GM19035 (cell line): ENCODE data around the gene VCL.
"Not testable (repeated sequence)": the region's sequence is repeated elsewhere in the genome, so short reads cannot be mapped to it uniquely, and the experiment has no call there.

Experiments
- ATAC-seq: cut with Tn5 transposase; IDR thresholded peaks from one replicate; pipeline ENCODE4 v1.9.1; 2021; ENCODE audit not compliant: unreplicated experiment

VCL gene

DNA sequence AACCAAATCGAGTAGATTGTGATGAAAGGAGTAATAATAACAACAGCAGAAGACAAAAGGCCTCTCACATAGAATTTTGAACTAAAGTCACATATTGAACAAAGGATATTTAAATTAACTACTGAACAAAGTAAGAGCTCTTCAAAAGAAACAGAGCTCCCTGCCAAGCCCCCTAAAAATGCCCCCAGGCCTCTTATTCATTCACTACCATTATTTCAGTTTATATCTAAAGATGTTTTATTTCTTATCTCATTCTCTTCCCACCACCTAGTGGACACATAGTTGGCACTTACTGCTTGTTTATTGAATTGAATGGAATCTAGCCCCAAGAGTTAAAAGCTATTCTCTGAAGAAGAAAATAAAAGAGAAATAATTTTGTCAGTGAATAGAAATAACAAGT is 37.4 kb downstream of the VCL start:
- no peak for ATAC-seq

DNA sequence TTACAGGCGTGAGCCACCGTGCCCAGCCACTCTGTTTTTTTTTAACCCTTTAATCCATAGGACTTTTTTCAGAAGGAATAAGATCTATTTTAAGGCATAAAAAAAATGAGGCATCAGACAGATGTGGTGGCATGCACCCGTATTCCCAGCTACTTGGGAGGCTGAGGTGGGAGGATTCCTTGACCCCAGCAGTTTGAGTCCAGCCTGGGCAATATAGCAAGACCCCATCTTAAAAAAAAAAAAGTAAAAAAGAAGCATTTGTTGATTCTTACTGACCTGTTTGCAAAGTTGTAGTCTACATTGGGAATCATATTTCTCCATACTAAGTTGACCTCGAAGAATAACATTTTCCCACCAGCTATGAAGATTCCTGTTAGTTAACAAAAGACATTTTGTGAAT is 38.6 kb downstream of the VCL start:
- ATAC-seq: no peak

DNA sequence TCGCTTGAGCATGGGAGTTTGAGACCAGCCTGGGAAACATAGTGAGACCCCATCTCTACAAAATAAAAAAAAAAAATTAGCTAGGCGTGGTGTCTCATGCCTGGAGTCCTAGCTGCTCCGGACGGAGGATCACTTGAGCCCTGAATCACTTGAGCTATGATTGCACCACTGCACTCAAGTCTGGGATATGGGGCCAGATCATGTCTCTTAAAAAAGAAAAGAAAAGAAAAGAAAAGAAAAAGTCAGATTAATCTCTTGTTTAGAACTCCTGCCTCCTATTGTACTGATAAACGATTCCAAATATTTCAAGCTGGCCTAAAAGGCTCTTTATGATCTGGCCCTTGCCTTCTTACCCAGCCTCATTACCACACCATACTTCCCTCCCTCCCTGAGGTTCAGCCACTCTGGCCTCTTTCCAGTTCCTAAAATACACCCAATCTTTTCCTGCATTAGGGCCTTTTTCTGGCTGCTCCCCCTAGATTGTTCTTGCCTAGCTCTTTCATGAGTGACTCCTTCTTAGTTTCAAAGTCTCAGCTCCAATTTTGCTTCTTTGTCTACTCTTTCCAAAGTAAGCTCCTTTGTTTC is 41.7 kb downstream of the VCL start:
- no peak for ATAC-seq

DNA sequence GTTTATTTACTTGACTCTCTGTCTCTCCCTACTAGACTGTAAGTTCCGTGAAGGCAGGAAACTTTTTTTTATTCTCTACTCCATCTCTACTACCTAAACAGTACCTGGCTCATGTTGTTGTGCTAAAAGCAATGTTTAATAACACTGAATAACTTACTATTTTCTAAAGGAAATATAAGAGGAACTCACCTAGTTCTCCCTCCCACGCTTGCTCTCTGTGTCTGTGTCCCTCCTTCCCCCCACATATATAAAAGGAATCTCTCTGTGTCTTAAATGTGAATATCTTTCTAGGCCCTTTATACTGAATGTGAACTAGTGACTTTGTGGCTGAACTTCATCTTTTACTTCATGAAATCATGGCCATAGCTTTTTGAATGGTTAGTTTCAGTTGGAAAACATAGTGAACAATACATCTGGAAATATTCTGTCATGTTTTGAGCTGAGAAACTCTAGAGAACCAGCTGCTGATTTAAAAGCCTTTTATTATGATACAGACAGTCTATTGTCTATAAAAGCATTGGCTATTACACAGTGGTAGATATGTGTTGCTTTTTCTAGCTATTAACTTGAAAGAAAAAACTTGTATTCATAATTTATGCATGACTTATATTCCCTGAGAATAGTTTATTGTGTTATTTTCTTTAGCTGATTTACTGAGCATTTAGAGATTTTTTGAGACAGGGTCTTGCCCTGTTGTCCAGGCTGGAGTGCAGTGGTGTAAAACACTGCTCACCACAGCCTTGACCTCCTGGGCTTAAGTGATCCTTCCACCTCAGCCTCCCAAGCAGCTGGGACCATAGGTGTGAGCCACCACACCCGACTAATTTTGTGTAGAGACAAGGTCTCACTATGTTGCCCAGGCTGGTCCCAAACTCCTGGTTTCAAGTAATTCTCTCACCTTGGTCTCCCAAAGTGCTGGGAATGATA is 42.5 kb downstream of the VCL start:
- no peak for ATAC-seq

DNA sequence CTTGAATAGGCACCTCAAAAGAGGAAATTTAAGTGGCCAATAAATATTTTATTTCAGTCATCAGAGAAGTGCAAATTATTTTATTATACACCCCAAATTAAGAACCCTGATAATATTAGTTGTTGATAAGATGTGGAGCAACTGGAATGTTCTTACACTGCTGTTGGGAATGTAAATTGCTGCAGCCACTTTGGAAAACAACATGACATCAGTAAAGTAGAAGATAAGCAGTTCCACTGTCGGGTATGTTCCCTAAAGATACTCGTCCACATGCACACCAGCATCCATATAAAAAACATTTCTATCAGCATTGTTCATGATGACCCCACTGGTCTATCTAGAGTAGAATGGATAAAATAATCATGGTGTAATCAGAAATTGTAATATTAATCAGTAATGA is 46.5 kb downstream of the VCL start:
- ATAC-seq: no peak

DNA sequence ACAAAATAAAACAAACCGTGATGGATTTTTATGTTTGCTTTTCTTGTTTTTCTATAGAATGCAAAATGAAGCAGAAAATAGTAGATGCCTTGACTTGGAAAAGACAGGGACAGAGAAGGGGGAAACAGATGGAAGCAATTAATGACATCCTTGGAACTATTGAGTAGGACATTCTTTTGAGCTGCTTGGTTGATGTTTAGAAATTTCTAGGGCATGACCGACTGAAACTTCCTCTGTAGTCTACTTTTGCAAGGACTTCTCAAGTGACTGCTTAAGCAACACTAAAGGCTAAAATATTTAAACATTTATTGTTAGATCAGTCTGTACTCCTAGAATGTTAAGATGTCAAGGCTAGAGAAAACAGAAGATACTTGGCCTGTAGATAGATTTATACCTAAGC is 49.4 kb downstream of the VCL start:
- ATAC-seq: no peak

DNA sequence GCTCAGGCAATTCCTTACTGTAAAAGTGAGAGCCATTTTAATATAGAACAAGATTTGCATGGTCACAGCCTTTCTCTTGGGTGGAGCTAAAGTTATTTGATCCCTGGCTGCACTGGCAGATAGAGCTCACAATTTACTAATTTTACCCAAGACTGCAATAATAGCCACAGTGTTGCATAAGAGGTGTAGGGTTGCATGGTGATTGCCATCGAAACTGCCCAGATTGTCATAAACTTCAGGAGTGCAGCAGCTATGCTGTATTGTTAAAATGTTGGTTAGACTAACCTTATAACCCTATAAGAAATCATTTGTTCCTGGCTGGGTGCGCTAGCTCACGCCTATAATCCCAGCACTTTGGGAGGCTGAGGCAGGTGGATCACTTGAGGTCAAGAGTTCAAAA is 50.0 kb downstream of the VCL start:
- no peak for ATAC-seq

DNA sequence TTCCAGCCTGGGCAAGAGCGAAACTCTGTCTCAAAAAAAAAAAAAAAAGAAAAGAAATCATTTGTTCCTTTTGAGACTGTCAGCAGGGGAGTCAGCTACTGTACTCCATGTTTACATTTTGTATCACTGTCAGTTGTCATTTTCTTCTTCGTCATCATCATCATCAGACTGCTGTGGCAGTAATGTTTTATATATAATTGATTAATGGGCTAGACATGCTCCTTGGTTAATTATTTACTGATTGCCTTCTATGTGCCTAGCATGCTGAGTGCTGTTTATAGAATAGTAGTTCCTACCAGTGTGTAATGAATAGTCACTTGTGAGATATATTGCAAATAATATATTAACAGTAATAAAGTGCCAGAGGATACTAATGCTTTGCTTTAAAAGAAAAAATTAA is 50.5 kb downstream of the VCL start:
- no peak for ATAC-seq

DNA sequence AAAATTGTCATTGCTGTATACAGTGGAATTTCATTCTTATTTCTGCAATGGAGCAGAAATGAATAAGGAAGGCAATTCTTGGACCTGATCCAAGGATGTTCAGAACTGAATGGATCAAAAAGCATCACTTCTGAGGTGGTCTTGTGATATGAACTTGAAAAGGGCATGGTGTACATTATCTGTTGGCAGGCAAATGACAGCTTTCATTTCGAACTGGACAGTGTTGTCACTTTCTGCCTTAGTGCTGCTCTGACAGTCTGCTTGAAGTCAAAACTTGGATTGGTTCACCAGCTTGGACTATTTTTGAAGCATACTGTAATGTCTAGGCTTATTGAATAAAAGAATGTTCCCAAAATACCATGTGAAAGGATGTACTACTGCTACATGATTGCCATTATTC is 52.0 kb downstream of the VCL start:
- ATAC-seq: no peak

DNA sequence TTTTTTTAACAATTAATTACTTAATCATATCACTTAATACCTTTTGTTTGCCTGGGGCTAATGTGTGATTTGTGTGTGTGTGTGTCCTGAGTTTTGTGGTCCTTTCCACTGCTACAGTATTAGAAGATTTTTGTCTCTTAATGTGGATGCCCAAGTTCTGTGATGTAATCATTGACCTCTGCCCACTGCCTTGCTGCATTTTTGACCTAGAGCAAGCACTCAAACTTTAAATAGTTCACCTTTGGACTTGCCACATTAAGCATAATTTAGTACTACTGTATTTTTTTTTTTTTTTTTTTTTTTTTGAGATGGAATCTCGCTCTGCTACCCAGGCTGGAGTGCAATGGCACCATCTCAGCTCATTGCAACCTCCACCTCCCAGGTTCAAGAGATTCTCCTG is 52.7 kb downstream of the VCL start:
- no peak for ATAC-seq

DNA sequence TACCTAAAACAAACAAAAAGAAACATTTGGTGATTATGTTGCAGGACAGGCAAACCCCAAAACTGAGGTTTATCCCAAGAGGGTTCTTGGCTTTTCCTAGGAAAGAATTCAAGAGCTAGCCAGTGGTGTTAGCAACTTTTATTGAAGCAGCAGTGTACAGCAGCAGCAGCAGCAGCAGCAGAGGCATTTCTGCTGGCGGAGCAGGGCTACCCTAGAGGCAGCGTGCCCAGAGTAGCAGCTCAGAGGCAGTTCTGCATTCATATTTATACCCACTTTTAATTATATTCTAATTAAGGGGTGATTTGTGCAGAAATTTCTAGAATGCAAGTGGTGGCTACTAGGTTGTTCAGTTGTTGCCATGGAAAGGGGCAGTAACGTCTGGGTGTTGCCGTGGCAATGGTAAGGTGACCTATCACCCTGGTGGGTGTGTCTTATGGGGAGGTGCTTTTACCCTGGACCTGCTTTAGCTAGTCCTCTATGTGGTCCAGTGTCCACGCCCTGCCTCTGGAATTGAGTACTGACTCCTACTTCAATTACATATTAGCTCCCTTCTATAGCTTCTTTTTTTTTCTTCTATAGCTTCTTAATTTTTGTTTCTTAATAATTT is 53.9 kb downstream of the VCL start:
- no peak for ATAC-seq

DNA sequence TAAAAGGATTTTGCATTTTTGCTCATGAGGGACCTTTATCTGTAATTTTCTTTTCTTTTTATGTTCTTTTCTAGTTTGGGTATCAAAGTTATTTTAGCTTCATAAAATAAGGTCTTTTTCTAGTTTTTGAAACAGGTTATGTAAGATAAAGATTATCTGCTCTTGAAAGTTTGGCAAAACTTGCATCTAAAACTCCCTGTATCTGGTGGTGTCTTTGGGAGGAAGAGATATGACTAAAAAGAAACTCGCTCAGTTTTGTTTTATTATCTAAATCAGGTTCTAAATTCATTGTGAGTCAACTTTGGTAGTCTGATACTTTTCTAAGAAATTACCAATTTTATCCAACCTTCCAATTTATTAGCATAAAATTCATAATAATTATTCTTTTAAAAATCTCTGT is 55.1 kb downstream of the VCL start:
- ATAC-seq: no peak

DNA sequence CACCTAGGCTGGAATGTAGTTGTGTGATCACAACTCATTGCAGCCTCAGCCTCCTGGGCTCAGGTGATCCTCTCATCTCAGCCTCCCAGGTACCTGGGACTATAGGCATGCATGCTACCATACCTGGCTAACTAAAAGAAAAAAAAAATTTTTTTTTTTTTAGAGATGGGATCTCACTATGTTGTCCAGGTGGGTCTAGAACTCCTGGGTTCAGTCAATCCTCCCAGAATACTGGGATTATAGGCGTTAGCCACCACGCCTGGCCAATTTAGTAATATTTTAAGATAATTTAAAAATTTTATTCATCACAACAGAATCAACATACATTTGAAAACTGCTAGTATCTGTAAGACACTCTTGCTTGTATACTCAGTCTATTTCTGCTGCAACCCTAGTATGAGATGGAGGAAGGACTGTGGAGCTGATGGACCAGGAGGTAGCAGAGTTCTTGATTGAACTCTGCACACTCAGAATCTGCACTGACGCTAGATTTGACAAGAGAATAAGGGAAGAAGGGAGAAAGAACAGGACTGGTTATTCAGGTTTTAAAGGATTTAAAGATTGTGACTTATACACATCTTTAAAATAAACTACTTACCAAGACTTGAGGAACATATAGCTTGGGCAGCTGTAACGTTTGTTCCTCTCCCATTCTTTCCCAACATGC is 57.6 kb downstream of the VCL start:
- no peak for ATAC-seq

DNA sequence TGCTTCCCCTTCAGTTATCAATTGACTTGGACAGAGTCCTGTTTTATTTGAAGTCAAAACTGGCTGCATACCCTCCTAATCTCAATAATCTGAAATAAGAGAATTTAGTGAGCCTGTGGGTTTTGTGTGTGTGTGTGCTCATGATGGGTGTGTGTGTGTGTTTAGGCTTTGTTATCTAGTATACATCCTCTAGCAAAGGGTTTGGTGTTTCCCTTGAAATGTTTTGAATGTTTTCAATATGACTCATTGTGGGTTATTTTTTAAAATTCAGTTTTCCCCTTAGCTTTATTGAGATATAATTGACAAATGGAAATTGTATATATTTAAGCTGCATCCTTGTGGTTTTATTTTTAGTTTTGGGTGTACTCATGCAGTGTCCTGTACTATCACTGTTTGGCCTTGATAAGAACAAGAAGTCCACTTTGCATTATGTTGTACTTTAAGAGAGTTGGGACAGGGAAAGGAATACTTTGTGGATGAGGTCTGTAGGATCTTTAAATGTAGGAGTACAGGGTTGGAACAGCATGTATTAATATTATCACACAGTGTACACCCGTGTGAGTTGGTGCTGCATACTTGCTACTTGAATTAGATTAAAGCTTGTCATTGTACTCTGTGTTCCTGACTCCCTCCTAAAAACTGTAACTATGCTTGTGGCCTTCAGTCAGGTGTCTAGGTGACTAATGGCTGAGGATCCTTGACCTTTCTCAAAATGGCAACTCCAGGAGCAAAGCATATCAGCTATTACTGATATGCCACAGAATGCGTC is 58.3 kb downstream of the VCL start:
- ATAC-seq: no peak

DNA sequence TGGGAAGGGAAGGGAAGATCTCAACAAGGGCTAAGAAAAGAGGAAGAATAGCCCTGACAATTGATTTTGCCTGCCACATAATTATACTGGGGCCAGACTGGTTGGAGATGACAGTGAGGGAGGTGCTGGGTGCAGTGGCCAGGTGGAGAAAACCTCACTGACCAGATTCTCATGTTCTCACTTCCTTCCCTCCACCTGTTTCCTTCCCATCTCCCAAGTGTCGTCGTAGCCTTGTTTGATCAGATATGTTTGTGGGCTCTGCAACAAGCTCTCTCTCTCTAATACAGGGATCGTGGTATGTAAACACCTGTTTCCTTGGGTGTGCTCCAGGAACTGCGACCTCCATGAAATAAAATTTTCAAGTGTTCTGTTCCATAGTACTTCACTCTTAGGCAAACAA is 60.2 kb downstream of the VCL start:
- ATAC-seq: no peak

DNA sequence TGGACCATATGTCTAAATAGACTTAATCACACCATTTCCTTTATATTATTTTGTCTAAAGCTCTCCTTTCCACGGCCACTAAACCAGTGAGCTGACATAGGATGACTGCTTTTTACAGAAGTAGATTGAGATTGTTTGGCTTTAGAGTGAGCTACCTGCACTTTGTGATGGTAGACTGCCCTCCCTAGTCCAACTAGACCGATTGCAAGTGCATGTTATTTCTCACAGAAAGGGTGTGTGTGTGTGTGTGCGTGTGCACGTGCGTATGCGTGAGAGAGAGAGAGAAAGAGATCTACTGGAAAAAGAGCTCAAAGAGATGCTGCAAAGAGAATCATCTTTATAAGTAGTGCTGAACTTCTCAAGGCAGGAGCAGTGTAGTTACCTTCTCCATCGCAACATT is 60.7 kb downstream of the VCL start:
- no peak for ATAC-seq

DNA sequence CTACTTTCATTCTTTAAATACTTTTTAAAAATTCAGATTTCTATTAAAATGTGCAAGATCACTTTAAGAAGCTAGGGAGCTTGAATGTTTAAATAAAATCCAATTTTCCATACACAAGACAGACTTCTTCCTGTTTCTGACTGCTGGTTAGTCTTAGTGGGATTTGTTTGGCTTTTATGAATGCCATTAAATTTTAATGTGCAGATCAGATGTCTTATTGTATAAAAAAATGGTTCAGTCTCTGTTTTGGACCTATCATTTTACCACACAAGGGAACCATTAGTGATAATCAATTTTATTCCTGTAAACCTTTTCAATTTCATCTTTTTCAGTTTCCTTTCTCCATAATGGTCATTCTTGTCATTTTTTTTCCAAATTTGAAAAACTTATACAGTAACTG is 63.2 kb downstream of the VCL start:
- ATAC-seq: no peak

DNA sequence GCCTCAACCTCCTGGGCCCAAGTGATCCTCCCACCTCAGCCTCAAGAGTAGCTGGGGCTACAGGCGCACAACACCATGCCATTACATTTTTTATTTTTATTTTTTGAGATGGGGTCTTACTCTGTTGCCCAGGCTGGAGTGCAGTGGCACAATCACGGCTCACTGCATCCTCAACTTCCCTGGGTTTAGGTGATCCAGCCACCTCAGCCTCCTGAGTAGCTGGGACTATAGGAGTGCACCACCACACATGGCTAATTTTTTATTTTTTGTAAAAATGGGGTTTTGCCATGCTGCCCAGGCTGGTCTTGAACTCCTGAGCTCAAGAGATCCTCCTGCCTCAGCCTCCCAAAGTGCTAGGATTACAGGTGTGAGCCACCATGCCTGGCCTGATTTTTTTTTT is 64.1 kb downstream of the VCL start:
- ATAC-seq: not testable (repeated sequence)

DNA sequence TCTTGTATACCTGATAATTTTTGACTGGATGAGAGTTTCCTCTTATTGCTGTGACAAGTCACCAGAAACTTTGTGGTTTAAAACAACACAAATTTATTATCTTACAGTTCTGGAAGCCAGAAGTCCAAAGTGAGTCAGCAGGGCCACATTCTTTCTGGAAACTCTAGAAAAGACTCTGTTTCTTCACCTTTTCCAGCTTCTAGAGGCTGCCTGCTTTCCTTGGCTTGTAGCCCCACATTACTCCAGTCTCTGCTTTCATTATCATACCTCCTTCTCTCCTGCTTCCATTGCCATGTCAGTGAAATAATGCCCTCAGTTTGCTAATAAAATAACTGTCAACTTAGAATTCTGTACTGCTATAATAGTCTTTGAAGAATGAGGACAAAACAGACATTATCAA is 65.3 kb downstream of the VCL start:
- ATAC-seq: no peak

DNA sequence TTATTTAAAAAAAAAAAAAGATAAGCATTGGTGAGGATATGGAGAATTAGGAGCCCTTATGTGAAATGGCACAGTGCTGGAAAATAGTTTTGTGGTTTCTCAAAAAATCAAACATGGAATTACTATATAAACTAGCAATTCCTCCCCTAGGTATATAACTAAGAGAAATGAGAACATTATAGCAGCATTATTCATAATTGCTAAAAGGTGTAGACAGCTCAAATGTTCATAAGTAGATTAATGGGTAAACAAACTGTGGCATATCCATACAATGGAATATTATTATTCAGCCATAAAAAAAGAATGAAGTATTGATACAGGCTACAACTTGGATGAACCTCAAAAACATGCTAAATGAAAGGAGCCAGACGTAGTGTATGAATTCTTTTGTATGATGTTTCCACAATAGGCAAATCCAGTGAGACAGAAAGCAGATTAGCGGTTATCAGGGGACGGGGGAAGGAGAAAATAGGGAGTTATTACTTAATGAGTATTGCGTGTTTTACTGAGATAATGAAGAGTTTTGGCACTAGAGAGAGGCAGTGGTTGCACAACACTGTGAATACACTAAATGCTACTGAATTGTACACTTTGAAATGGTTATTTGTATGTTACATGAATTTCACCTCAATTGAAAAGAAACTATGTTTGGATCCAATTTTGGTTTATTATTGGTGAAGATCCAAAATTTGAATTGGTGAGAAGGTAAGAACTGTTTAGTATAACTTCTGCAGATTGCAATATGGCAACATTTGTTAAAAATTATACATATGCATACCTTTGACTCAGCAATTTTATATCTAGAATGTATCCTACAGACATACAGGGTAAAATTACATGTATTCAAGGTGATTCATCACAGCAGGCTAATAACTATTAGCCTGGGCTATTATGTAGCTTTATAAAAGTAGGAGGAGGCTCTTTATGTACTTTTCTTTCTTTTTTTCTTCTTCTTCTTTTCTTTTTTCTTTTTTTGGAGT is 69.7 kb downstream of the VCL start:
- no peak for ATAC-seq
